ENCODE data around the gene FBN1.

The FBN1 gene

GRCh38 chr15:48367483-48367882 lies 278.0 kb downstream of the FBN1 start:
- DNase-seq (ENCODE audit: low read depth in 2 of 2), result no peak

GRCh38 chr15:48366584-48367312 lies 278.8 kb downstream of the FBN1 start:
- DNase-seq (ENCODE audit: low read depth in 2 of 2), result no peak

GRCh38 chr15:48365575-48365974 lies 279.9 kb downstream of the FBN1 start:
- DNase-seq (ENCODE audit: low read depth in 2 of 2), result no peak

GRCh38 chr15:48363474-48363873 lies 282.0 kb downstream of the FBN1 start:
- no peak for DNase-seq (ENCODE audit: low read depth in 2 of 2)

- no peak for DNase-seq (ENCODE audit: low read depth in 2 of 2)
Observed at GRCh38 chr15:48361685-48362084, 283.8 kb downstream of the FBN1 start.

GRCh38 chr15:48360841-48361240 lies 284.7 kb downstream of the FBN1 start:
- DNase-seq (ENCODE audit: low read depth in 2 of 2), result no peak
